Measurements from ENCODE around the gene PPP1R13B. TPM values are rescaled to one million over a fixed set of nuclear protein-coding genes. Genes with fewer than 3 reads are reported as not detected.

PPP1R13B gene
- total and polyA plus RNA-seq, 12 donors = 9.6 to 42.4 (median 22.6) TPM

- intact Hi-C loops (cut with DNase I) = loop anchor here (5.0 to 10.0 kb wide), 3 partner anchors 104 to 176 kb away; no protein-coding TSS in a partner anchor
These were observed 38.9 kb downstream of the PPP1R13B start for GRCh38 chr14:103808403-103809001.

GRCh38 chr14:103806805-103807204 lies 40.6 kb downstream of the PPP1R13B start:
- DNase-seq = no peak
- H3K27me3 ChIP-seq = no peaks in the 10 kb centered on the region
- TF ChIP-seq CTCF (IDR thresholded peaks at IDR 0.05) = no peak
- TF ChIP-seq POLR2A (IDR thresholded peaks at IDR 0.05) = no peak
- 39 to 58% (median 49%) methylated on average over 5 of the region's 5 CpGs for WGBS, 4 donors
- H3K27ac ChIP-seq = no peak overlapping the region
- H3K36me3 ChIP-seq (replicated peaks in 1 of 2) = no peaks in the 10 kb centered on the region
- intact Hi-C loops (cut with DNase I) = loop anchor here (5.0 to 10.0 kb wide), 3 partner anchors 105 to 178 kb away; no protein-coding TSS in a partner anchor
- peaks cover 0 to 7% of the 10 kb centered on the region in 2 donors for H3K4me1 ChIP-seq (replicated peaks in 1 of 2)
- H3K9me3 ChIP-seq (replicated peaks in 1 of 3) = no peaks in the 10 kb centered on the region
- no peak overlapping the region for H3K4me3 ChIP-seq

More at GRCh38 chr14:103808403-103809001, 38.9 kb downstream of the PPP1R13B start:
- Histone ChIP-seq H3K27ac (no peak overlapping the region), H3K27me3 (no peaks in the 10 kb centered on the region), H3K36me3 (replicated peaks in 1 of 2) (no peaks in the 10 kb centered on the region), H3K9me3 (replicated peaks in 1 of 3) (no peaks in the 10 kb centered on the region), H3K4me3 (no peak overlapping the region), H3K4me1 (replicated peaks in 1 of 2) (peaks cover 0 to 5% of the 10 kb centered on the region in 2 donors)
- WGBS, 4 donors = 50 to 55% (median 52%) methylated on average over 6 of the region's 6 CpGs
- DNase-seq = peak; percentile 80 to 89 (median 87)
- peak; percentile 81 to 92 (median 89) for TF ChIP-seq CTCF (IDR thresholded peaks at IDR 0.05)
- no peak for TF ChIP-seq POLR2A (IDR thresholded peaks at IDR 0.05)

DNA sequence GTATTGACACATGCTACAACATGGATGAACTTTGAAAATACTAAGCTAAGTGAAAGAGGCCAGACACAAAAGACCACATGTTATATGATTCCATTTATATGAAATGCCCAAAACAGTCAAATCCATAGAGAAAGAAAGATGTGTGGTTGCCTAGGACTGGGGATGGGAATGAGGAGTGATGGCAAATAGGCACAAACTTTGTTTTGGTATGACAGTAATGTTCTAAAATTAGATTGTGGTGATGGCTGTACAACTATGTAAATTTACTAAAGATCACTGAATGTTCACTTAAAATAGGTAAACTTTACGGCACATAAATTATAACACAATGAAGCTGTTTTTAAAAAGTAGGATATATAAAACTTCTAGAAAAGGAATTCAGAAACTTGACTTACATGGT lies 41.7 kb downstream of the PPP1R13B start:
- intact Hi-C loops (cut with DNase I) = loop anchor here (5.0 to 10.0 kb wide), 3 partner anchors 107 to 179 kb away; no protein-coding TSS in a partner anchor
- no peak overlapping the region for H3K27ac ChIP-seq
- no peak for DNase-seq
- WGBS, 4 donors = 90 to 97% (median 93%) methylated on average over 1 of the region's 1 CpG
- H3K36me3 ChIP-seq (replicated peaks in 1 of 2) = no peaks in the 10 kb centered on the region
- H3K4me1 ChIP-seq (replicated peaks in 1 of 2) = peaks cover 0 to 7% of the 10 kb centered on the region in 2 donors
- no peak overlapping the region for H3K4me3 ChIP-seq
- H3K27me3 ChIP-seq = no peaks in the 10 kb centered on the region
- H3K9me3 ChIP-seq (replicated peaks in 1 of 3) = no peaks in the 10 kb centered on the region
- no peak for TF ChIP-seq CTCF (IDR thresholded peaks at IDR 0.05)
- TF ChIP-seq POLR2A (IDR thresholded peaks at IDR 0.05) = no peak

GRCh38 chr14:103803661-103804060 lies 43.7 kb downstream of the PPP1R13B start:
- peaks cover 0 to 7% of the 10 kb centered on the region in 2 donors for H3K4me1 ChIP-seq (replicated peaks in 1 of 2)
- H3K27ac ChIP-seq = no peak overlapping the region
- no peaks in the 10 kb centered on the region for H3K9me3 ChIP-seq (replicated peaks in 1 of 3)
- H3K4me3 ChIP-seq = no peak overlapping the region
- TF ChIP-seq POLR2A (IDR thresholded peaks at IDR 0.05) = no peak
- no peak for TF ChIP-seq CTCF (IDR thresholded peaks at IDR 0.05)
- intact Hi-C loops (cut with DNase I) = loop anchor here in 1 of 2 donors (10.0 kb wide), 1 partner anchor 181 kb away; no protein-coding TSS in a partner anchor
- H3K27me3 ChIP-seq = no peaks in the 10 kb centered on the region
- H3K36me3 ChIP-seq (replicated peaks in 1 of 2) = no peaks in the 10 kb centered on the region
- DNase-seq = peak in 5 of 7 donors; percentile 28 to 51 (median 35)

All from adrenal gland (tissue), 12 donors.